Keratinocyte (primary cell): ENCODE measurements around the gene GCK. TPM values are rescaled to one million over a fixed set of nuclear protein-coding genes. Genes with fewer than 3 reads are reported as not detected.

Experiments
- DNase-seq: peaks from one replicate; pipeline ENCODE4 v3.0.0-alpha.2; 2011; ENCODE audit warnings: low read depth, missing footprints, low spot score
- FAIRE-seq: peaks from 2 replicates; lab custom pipeline; 2011; peaks lifted over from hg19 to GRCh38; lab: Jason Lieb, UNC
- H2AFZ ChIP-seq: 2 replicates; pipeline ENCODE4 v1.6.0; 2012; ENCODE audit warnings: low read length, control low read depth, inconsistent platforms; ENCODE audit not compliant: control insufficient read depth
- H3K27ac ChIP-seq: 2 replicates; pipeline ENCODE4 v1.5.1; 2011; ENCODE audit warnings: low read length; ENCODE audit not compliant: control insufficient read depth, insufficient read depth
- H3K27me3 ChIP-seq: 3 replicates; pipeline ENCODE4 v1.6.0; 2011; ENCODE audit warnings: low read length; ENCODE audit not compliant: control insufficient read depth, insufficient read depth; ENCODE audit errors: extremely low read depth
- H3K36me3 ChIP-seq, 2 experiments: 2 replicates in 1 of 2; 3 replicates in 1 of 2; pipeline ENCODE4 v1.5.1; 2011; ENCODE audit warnings: low read length in 2 of 2, mild to moderate bottlenecking in 1 of 2; ENCODE audit not compliant: control insufficient read depth in 2 of 2, insufficient read depth in 2 of 2; ENCODE audit errors: extremely low read depth in 1 of 2
- H3K4me1 ChIP-seq: 3 replicates; pipeline ENCODE4 v1.5.1; 2011; ENCODE audit warnings: low read length; ENCODE audit not compliant: control insufficient read depth, insufficient read depth; ENCODE audit errors: extremely low read depth
- H3K4me2 ChIP-seq: 3 replicates; pipeline ENCODE4 v1.6.0; 2011; ENCODE audit warnings: low read depth, low read length; ENCODE audit not compliant: control insufficient read depth, insufficient read depth; ENCODE audit errors: extremely low read depth
- H3K4me3 ChIP-seq, 3 experiments: fragments of 200-600 bp in 1 of 3; sonication (generic) in 1 of 3; 2 replicates in 2 of 3; 3 replicates in 1 of 3; pipeline ENCODE4 v1.5.1; 2011 to 2016; ENCODE audit warnings: low read length in 3 of 3, mild to moderate bottlenecking in 3 of 3, control low read depth in 2 of 3, inconsistent platforms in 1 of 3, low read depth in 1 of 3, mixed read lengths in 1 of 3, mixed run types in 1 of 3, moderate library complexity in 1 of 3; ENCODE audit not compliant: control insufficient read depth in 2 of 3, insufficient read depth in 2 of 3; ENCODE audit errors: extremely low read depth in 1 of 3
- H3K79me2 ChIP-seq: 2 replicates; pipeline ENCODE4 v1.6.0; 2012; ENCODE audit warnings: low read length; ENCODE audit not compliant: control insufficient read depth, insufficient read depth
- H3K9ac ChIP-seq: 3 replicates; pipeline ENCODE4 v1.6.0; 2011; ENCODE audit warnings: low read length; ENCODE audit not compliant: control insufficient read depth, insufficient read depth; ENCODE audit errors: extremely low read depth
- H3K9me1 ChIP-seq: 3 replicates; pipeline ENCODE4 v1.6.0; 2011; ENCODE audit warnings: low read length; ENCODE audit not compliant: control insufficient read depth, insufficient read depth; ENCODE audit errors: extremely low read depth
- H3K9me3 ChIP-seq: 2 replicates; pipeline ENCODE4 v1.5.1; 2012; ENCODE audit warnings: low read depth, low read length; ENCODE audit not compliant: control insufficient read depth
- H4K20me1 ChIP-seq: 3 replicates; pipeline ENCODE4 v1.6.0; 2011; ENCODE audit warnings: low read length; ENCODE audit not compliant: control insufficient read depth, insufficient read depth; ENCODE audit errors: extremely low read depth
- CTCF ChIP-seq, 3 experiments: IDR thresholded peaks in 1 of 3; conservative IDR thresholded peaks in 1 of 3; optimal IDR thresholded peaks in 1 of 3; 2 replicates in 2 of 3; 3 replicates in 1 of 3; pipeline versions ENCODE3 to v1.5.1; 2011; ENCODE audit warnings: low read length in 3 of 3, mild to moderate bottlenecking in 3 of 3, moderate library complexity in 2 of 3, control low read depth in 1 of 3, inconsistent platforms in 1 of 3; ENCODE audit not compliant: insufficient read depth in 2 of 3; ENCODE audit errors: extremely low read depth in 1 of 3
- EZH2 ChIP-seq: IDR thresholded peaks from one replicate; pipeline ENCODE4 v1.6.1; 2012; ENCODE audit warnings: inconsistent platforms, mild to moderate bottlenecking, low read length, moderate library complexity
- dilution Hi-C: fragments of 300-500 bp; cut with MboI; formaldehyde crosslinking; loops from one replicate; pipeline ENCODE4 v1.7.0; 2020; ENCODE audit warnings: low sequenced_read_pairs; ENCODE audit not compliant: extremely low pct_ligation_motif_present
- polyA plus RNA-seq, 5 experiments: library from polyadenylated mRNA; depleted of rRNA in 3 of 5; stranded (reverse) in 3 of 5; stranded (forward) in 1 of 5; unstranded in 1 of 5; fragments of >200 nt; gene quantifications; 1 replicate in 1 of 5; 2 replicates in 3 of 5; 3 replicates in 1 of 5; pipeline versions ENCODE4 v1.2.1 to v1.2.3, GENCODE V29; 2011 to 2012; ENCODE audit warnings: missing spikeins in 2 of 5, low read depth in 1 of 5, low replicate concordance in 1 of 5

GCK gene
- polyA plus RNA-seq, 1 donor (not counting 4 experiments of a cell fraction or from before 2014, with no cell fraction given): not detected

- TF ChIP-seq EZH2 (no peak), CTCF (optimal IDR thresholded peaks at IDR 0.05 in 1 of 3, IDR thresholded peaks at IDR 0.05 in 1 of 3, conservative IDR thresholded peaks at IDR 0.05 in 1 of 3; ENCODE audit: extremely low read depth in 1 of 3, insufficient read depth in 2 of 3, low read length in 3 of 3) (no peak)
- no peaks in the 10 kb centered on the region for H3K79me2 ChIP-seq
- dilution Hi-C loops: no loop called here
These were observed 41.8 kb upstream of the GCK start for GRCh38 chr7:44231088-44231487.

DNA sequence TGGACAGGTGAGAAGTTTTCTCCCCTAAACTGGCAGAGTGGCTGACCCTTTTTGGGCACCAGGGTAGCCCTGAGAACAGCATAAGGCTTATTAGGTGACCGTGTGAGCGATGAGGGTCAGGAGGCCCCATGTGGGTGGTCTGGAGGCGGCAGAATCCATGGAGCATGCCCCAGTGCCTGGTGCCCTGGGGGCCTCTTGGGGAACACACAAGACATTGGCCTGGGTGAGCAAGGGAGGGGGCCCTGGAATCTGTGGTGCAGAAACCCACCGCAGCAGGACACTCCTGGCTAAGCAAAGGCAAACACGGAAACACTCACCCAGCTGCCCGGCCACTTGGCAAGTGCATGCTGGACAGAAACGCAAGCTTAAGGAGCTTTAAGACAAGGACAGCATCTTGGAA is 41.0 kb upstream of the GCK start:
- Histone ChIP-seq H3K4me3 (no peak overlapping the region), H3K27ac (no peak overlapping the region), H3K36me3 (no peaks in the 10 kb centered on the region), H3K9me3 (no peaks in the 10 kb centered on the region), H3K27me3 (no peaks in the 10 kb centered on the region), H2AFZ (no peak overlapping the region), H3K4me1 (no peaks in the 10 kb centered on the region), H3K9me1 (no peaks in the 10 kb centered on the region), H3K9ac (no peak overlapping the region), H3K4me2 (no peak overlapping the region), H3K79me2 (no peaks in the 10 kb centered on the region), H4K20me1 (no peaks in the 10 kb centered on the region)
- dilution Hi-C loops: no loop called here
- FAIRE-seq: no peak
- TF ChIP-seq CTCF (optimal IDR thresholded peaks at IDR 0.05 in 1 of 3, IDR thresholded peaks at IDR 0.05 in 1 of 3, conservative IDR thresholded peaks at IDR 0.05 in 1 of 3; ENCODE audit: extremely low read depth in 1 of 3, insufficient read depth in 2 of 3, low read length in 3 of 3) (no peak), EZH2 (no peak)
- DNase-seq: no peak

More at GRCh38 chr7:44231088-44231487, 41.8 kb upstream of the GCK start:
- Histone ChIP-seq H2AFZ (no peak overlapping the region), H3K9me3 (no peaks in the 10 kb centered on the region), H4K20me1 (no peaks in the 10 kb centered on the region), H3K36me3 (no peaks in the 10 kb centered on the region), H3K4me1 (no peaks in the 10 kb centered on the region), H3K27ac (no peak overlapping the region), H3K9ac (no peak overlapping the region), H3K4me3 (no peak overlapping the region), H3K9me1 (no peaks in the 10 kb centered on the region), H3K4me2 (no peak overlapping the region), H3K27me3 (no peaks in the 10 kb centered on the region)
- no peak for DNase-seq
- FAIRE-seq: no peak
